A673 (cell line): ENCODE measurements around the gene STK38L.

Experiments used
- CTCF ChIP-seq: fragments of 300-800, 200-600 bp; sonication (generic); conservative IDR thresholded peaks from 2 replicates; pipeline ENCODE4 v1.5.1; 2017; ENCODE audit warnings: low read depth, mild to moderate bottlenecking, antibody characterized with exemption, low read length, moderate library complexity, mixed read lengths
- EZH2 ChIP-seq: fragments of 200-600 bp; sonication (generic); IDR thresholded peaks from 2 replicates; pipeline ENCODE4 v1.6.1; 2017; ENCODE audit warnings: borderline replicate concordance, low read depth, mild to moderate bottlenecking, mixed read lengths, antibody characterized with exemption, low read length; ENCODE audit not compliant: poor library complexity, severe bottlenecking

- TF ChIP-seq EZH2 (no peak), CTCF (no peak)
Measured at GRCh38 chr12:27299102-27299501, 55.0 kb downstream of the STK38L start.
